Hepatic stellate cell (primary cell): Measurements from ENCODE around the gene PHF21B.

Experiments used
- DNase-seq: peaks from one replicate; pipeline ENCODE4 v3.0.0; 2011; ENCODE audit warnings: low spot score

PHF21B gene

GRCh38 chr22:44840611-44841322, 169.0 kb downstream of the PHF21B start:
- no peak for DNase-seq

GRCh38 chr22:44839721-44840120, 170.1 kb downstream of the PHF21B start:
- no peak for DNase-seq

- no peak for DNase-seq
Observed at GRCh38 chr22:44839061-44839460, 170.7 kb downstream of the PHF21B start.

- no peak for DNase-seq
Observed at GRCh38 chr22:44838316-44839016, 171.3 kb downstream of the PHF21B start.

GRCh38 chr22:44837481-44837880, 172.3 kb downstream of the PHF21B start:
- no peak for DNase-seq

- no peak for DNase-seq
Observed at GRCh38 chr22:44834065-44834464, 175.7 kb downstream of the PHF21B start.

- no peak for DNase-seq
Observed at GRCh38 chr22:44831885-44832284, 177.9 kb downstream of the PHF21B start.
